Stimulated activated naive B cell treated with anti-CD40 and anti-IgM and Interleukin-4, amounts not matched to agents 10 μg/mL and 1 μg/mL and 100 μg/mL, for 72 hours (primary cell): ENCODE results near the gene ABCA4.

ENCODE experiments used
- ATAC-seq, 2 donors: fragments of 150-1000 bp; cut with Tn5 transposase; replicated peaks; 2 replicates each; pipeline ENCODE4 v1.10.0; 2021; ENCODE audit warnings: moderate library complexity in 1 of 2
- DNase-seq: peaks from one replicate; pipeline ENCODE4 v3.0.0; 2021
- H3K27ac Mint-ChIP-seq: one replicate; pipeline ENCODE4 v1.8.0; 2022; ENCODE audit warnings: mild to moderate bottlenecking, mixed read lengths
- H3K27me3 Mint-ChIP-seq, 2 donors: one replicate each; pipeline ENCODE4 v1.8.0; 2022; ENCODE audit warnings: mixed read lengths in 2 of 2
- H3K36me3 Mint-ChIP-seq, 2 donors: one replicate each; pipeline ENCODE4 v1.8.0; 2022; ENCODE audit warnings: mixed read lengths in 2 of 2, mild to moderate bottlenecking in 1 of 2
- H3K4me1 Mint-ChIP-seq, 2 donors: one replicate each; pipeline ENCODE4 v1.8.0; 2022; ENCODE audit warnings: mixed read lengths in 2 of 2, mild to moderate bottlenecking in 1 of 2
- H3K4me3 Mint-ChIP-seq, 2 donors: one replicate each; pipeline ENCODE4 v1.8.0; 2022; ENCODE audit warnings: mild to moderate bottlenecking in 2 of 2, mixed read lengths in 2 of 2, moderate library complexity in 1 of 2
- H3K9me3 Mint-ChIP-seq, 2 donors: one replicate each; pipeline ENCODE4 v1.8.0; 2022; ENCODE audit warnings: mixed read lengths in 2 of 2, mild to moderate bottlenecking in 1 of 2

ABCA4 gene

DNA sequence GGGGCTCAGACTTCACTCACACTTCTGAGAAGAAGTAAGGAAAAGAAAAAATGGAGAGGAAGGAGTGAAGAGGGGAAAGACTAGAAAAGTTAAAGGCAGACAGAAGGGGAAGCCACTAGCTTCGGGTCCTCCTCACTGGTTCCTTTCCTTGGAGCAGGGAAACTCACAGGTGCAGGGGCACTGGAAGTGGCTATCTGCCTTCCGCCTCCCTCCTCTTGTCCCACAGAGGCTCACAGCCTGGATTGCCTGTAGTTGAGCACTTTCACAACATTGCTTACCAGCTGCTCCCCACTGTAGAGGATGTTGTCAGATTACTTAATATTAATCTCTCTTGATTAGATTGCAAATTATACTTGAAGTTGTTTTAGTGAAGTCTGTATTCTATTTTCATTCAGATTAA, 21.6 kb upstream of the ABCA4 start:
- no peak overlapping the region for H3K4me3 Mint-ChIP-seq
- H3K27ac Mint-ChIP-seq = no peak overlapping the region
- no peak for DNase-seq
- ATAC-seq = no peak
- H3K36me3 Mint-ChIP-seq = no peaks in the 10 kb centered on the region
- H3K4me1 Mint-ChIP-seq = no peaks in the 10 kb centered on the region
- H3K27me3 Mint-ChIP-seq = peaks cover 5 to 9% of the 10 kb centered on the region in 2 donors
- no peaks in the 10 kb centered on the region for H3K9me3 Mint-ChIP-seq

DNA sequence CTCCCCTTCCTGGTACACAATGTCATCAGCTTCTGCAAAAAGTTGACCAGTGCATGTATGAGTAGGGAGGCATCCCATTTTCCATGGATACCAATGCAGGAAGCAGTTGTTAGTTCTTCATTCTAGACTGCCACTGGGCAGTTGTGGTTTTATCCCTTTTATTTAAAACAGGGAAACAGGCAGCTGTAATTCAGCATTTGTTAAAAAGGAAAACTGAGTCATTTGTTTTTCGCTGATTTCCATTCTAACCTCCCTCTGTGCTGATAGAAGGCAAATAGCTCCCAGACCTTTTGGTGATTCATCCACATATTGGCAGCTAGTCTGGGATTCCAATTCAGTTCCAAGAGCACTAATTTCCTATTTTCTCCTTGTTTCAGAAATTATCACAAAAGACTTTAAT, 21.1 kb upstream of the ABCA4 start:
- H3K36me3 Mint-ChIP-seq = no peaks in the 10 kb centered on the region
- no peaks in the 10 kb centered on the region for H3K4me1 Mint-ChIP-seq
- no peak overlapping the region for H3K4me3 Mint-ChIP-seq
- DNase-seq (no peak), ATAC-seq (no peak)
- H3K27me3 Mint-ChIP-seq = peaks cover 5 to 9% of the 10 kb centered on the region in 2 donors
- no peaks in the 10 kb centered on the region for H3K9me3 Mint-ChIP-seq
- H3K27ac Mint-ChIP-seq = no peak overlapping the region

DNA sequence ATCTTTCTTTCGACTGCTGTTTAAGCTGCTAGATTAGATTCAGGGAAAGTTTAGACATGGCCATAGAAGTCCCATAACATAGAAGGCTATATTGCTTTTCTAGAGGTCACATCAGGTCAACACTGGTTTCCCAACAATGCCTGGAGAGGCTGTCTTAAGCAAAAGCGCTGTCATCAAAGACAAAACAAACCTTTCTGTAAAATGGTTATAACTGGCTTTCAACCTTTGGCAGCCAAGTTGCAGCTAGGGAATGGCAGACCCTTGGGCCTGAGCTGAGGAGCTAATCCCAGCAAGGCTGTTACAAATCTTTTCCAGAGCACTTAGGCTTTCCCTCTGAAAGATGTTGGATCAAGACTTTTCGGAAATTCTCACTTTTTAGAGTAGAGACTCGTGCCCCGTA, 11.2 kb upstream of the ABCA4 start:
- Mint-ChIP-seq H3K27me3 (peaks cover 17 to 22% of the 10 kb centered on the region in 2 donors), H3K27ac (no peak overlapping the region), H3K4me3 (no peak overlapping the region), H3K9me3 (peaks cover 9 to 10% of the 10 kb centered on the region in 2 donors), H3K4me1 (no peaks in the 10 kb centered on the region), H3K36me3 (no peaks in the 10 kb centered on the region)
- no peak for ATAC-seq
- no peak for DNase-seq

DNA sequence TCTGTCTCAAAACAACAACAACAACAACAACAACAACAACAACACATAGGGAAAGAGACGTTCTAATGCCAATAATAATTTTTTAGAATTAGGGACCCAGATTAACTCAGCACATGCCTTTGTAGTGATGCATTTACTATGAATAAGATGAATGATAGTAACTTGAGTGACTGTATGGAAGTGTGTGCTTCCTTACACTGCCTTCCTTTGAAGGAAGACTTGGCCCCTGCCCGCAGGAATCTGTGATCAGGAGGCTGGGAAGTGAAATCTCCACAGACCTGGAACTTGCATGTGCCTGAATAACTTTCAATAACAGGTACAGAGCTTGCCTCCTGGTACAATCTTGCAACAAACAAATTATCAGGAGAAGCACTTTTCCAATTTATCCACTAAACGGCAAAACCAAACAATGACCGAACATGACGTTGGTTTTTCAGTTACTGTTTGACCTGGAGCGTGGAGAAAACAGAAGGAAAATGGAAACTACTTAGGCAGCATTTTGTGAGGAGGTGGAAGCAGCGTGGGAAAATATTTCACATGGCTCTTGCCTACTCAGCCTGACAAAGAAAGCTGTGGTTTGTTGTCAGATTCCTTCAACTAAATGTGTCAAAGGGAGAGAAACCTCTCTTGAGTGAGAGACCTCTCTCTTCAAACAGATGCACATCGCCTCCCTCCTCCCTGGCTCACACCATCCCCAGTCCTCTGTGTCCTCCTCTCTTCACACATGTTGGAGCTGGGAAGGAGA, 10.1 kb upstream of the ABCA4 start:
- Mint-ChIP-seq H3K36me3 (no peaks in the 10 kb centered on the region), H3K9me3 (peaks cover 9 to 10% of the 10 kb centered on the region in 2 donors), H3K4me3 (no peak overlapping the region), H3K27ac (no peak overlapping the region), H3K4me1 (no peaks in the 10 kb centered on the region), H3K27me3 (peaks cover 13 to 22% of the 10 kb centered on the region in 2 donors)
- ATAC-seq (no peak), DNase-seq (no peak)

DNA sequence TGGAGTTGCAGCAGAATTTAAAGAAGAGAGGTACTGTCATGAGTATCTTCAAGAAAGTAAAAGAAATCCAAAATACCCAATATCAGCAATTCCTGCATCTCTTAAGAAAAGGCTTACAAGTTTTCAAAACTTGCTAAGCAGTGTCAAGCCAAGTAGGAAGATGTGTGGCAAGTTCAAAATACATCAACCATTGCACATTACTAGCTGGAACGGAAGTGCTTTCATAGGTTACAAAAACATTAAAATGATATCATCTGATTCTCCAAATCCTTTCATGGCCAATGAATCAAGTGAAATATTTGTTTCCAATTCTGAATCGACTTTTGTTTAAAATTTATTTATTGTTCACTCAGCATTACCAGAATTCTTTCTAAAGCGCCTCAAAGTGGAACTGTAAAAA, 5.7 kb upstream of the ABCA4 start:
- Mint-ChIP-seq H3K27ac (no peak overlapping the region), H3K4me1 (no peaks in the 10 kb centered on the region), H3K9me3 (peaks cover 0 to 4% of the 10 kb centered on the region in 2 donors), H3K4me3 (no peak overlapping the region), H3K36me3 (no peaks in the 10 kb centered on the region), H3K27me3 (peaks cover 5 to 18% of the 10 kb centered on the region in 2 donors)
- ATAC-seq (no peak), DNase-seq (no peak)

DNA sequence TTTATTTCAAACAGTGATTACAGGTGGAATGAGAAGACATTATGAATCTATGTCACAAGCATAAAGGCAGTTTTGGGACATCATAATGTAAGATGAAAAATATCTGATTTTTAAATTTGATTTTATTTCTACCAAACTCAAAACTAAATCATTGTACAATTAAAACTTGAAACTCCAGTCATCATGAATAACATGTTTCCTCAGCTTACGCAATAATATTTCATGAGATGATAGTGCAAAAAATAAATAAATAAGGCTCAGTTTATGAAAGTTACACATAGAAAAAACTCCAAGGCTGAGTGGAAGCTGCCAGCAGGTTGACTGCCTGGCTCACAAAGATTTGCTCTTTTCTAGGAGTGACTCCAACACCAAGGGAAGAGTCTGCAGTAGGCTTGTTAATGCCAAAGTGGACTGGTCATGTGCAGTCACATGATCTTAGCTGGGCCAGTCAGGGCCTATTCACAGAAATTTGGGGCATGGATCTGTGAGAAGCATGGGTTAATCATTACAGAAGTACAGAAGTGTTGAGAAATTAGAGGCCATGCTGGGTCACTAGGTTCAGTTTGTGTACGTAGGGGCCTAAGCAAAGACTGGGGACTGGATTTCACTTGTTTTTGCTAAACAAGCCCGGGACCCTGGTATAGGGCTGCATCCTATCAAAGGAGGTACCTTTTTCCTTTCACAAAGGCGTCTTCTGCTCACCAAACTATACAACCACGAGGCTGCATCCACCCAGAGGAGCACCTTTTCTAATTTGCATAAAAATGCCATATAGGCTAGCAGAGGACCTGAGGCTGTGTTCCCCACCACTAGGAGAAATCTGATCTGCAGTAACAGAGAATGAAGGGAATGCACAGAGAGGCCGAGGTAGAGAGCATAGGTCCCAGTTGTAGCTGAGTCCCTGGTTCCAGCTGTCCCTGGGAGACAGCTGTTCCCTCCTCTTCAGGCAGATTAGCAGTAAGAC, 4.9 kb upstream of the ABCA4 start:
- H3K4me1 Mint-ChIP-seq = no peaks in the 10 kb centered on the region
- no peak for DNase-seq
- no peak overlapping the region for H3K4me3 Mint-ChIP-seq

DNA sequence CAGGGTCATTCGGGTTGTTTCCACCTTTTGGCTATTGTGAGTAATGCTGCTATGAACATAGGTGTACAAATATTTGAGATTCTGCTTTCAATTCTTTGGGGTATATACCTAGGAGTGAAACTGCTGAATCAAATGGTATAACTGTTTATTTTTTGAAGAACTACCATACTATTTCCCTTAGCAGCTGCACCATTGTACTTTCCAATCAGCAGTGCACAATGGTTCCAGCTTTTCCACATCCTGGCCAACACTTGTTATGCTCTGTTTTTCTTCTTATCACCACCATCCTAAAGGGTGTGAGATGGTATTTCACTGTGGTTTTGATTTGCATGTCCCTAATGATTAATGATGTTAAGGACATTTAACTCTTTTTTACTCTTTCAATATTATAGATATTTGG, 3.6 kb upstream of the ABCA4 start:
- peaks cover 17 to 28% of the 10 kb centered on the region in 2 donors for H3K27me3 Mint-ChIP-seq
- ATAC-seq = no peak
- H3K4me1 Mint-ChIP-seq = no peaks in the 10 kb centered on the region
- no peak overlapping the region for H3K27ac Mint-ChIP-seq
- no peak for DNase-seq
- no peak overlapping the region for H3K4me3 Mint-ChIP-seq
- no peaks in the 10 kb centered on the region for H3K9me3 Mint-ChIP-seq
- H3K36me3 Mint-ChIP-seq = no peaks in the 10 kb centered on the region

More for the DNA sequence above, 4.9 kb upstream of the ABCA4 start:
- no peak for ATAC-seq
- Mint-ChIP-seq H3K27ac (no peak overlapping the region), H3K36me3 (no peaks in the 10 kb centered on the region), H3K9me3 (peaks cover 0 to 1% of the 10 kb centered on the region in 2 donors), H3K27me3 (peaks cover 9 to 21% of the 10 kb centered on the region in 2 donors)

DNA sequence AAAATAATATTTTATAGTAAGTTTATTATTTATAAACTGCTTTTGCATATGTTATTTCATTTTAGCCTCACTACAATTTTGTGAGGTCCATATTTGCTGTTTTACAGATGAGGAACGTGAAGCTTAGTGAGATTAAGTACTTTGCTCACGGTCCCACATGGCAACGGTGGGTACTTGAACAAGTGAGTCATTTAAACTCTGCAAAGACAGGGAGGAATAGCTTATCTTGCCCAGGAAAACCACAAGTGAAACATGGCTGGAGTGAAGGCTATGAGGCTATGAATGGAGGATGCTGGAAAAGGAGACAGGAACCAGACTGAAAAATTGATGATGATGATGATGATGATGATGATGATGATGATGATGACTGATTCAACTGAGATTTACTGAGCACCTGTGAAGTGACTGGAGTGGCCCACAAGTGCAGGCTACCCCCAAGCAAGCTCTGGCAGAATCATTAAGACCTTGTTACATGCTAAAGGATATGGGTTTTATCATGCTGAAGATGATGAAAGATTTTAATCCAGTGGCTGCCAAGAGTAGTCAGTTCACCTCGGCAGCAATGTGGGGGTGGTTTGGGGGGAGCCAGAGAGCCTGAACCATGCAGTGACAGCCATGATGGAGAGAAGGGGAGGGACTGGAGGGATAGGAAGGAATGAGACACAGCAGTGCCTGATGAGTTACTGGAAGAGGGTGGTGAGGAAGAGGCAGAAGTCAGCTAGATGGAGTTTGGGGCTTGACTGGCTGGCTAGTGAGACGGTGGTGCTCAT, 1.4 kb upstream of the ABCA4 start:
- no peak for ATAC-seq
- no peak for DNase-seq
- H3K27ac Mint-ChIP-seq = no peak overlapping the region

DNA sequence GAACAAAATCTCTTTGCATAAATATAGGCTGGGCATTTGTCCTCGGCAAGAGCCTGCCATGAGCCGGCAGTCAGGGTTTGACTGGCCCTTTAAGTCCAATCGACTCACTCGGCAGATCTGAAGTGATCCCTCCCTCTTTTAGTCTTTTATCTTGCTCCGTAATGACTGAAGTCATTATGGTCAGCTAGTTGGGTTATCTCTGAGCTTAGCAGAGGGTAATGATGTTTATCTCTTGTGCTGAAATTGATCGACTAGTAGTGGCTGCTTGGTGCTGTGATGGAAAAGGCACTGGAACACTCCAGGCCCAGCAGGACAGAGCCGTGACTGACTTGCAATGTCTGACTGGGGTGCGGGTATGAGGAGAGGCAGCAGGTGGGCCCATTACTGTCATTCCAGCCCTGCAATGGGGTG, 468 bp upstream of the ABCA4 start:
- Mint-ChIP-seq H3K9me3 (no peaks in the 10 kb centered on the region), H3K36me3 (no peaks in the 10 kb centered on the region), H3K27ac (no peak overlapping the region), H3K4me3 (no peak overlapping the region), H3K27me3 (peaks cover 31 to 34% of the 10 kb centered on the region in 2 donors), H3K4me1 (no peaks in the 10 kb centered on the region)
- DNase-seq (no peak), ATAC-seq (no peak)

More for the DNA sequence above, 1.4 kb upstream of the ABCA4 start:
- Mint-ChIP-seq H3K27me3 (peaks cover 31 to 34% of the 10 kb centered on the region in 2 donors), H3K4me1 (no peaks in the 10 kb centered on the region), H3K36me3 (no peaks in the 10 kb centered on the region), H3K9me3 (no peaks in the 10 kb centered on the region), H3K4me3 (no peak overlapping the region)

DNA sequence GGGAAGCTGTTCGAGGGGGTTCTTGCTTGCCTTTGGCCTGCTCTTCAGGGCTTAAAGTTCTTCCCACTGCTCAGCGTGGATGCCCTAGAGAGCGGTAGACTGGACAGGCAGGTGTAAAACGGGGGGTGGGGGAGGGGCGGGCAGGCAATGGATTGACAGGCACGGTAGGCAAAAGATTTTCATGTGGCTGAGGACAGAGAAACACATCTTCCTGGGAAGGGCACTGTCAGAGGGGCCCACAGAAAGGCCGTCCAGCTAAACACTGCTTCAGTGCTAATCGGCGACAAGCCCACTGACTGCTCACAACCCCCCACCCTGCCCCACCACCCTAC, 412 bp downstream of the ABCA4 start:
- no peaks in the 10 kb centered on the region for H3K4me1 Mint-ChIP-seq
- ATAC-seq (no peak), DNase-seq (no peak)
- peaks cover 33 to 35% of the 10 kb centered on the region in 2 donors for H3K27me3 Mint-ChIP-seq
- no peaks in the 10 kb centered on the region for H3K36me3 Mint-ChIP-seq
- no peak overlapping the region for H3K27ac Mint-ChIP-seq
- no peaks in the 10 kb centered on the region for H3K9me3 Mint-ChIP-seq
- no peak overlapping the region for H3K4me3 Mint-ChIP-seq

DNA sequence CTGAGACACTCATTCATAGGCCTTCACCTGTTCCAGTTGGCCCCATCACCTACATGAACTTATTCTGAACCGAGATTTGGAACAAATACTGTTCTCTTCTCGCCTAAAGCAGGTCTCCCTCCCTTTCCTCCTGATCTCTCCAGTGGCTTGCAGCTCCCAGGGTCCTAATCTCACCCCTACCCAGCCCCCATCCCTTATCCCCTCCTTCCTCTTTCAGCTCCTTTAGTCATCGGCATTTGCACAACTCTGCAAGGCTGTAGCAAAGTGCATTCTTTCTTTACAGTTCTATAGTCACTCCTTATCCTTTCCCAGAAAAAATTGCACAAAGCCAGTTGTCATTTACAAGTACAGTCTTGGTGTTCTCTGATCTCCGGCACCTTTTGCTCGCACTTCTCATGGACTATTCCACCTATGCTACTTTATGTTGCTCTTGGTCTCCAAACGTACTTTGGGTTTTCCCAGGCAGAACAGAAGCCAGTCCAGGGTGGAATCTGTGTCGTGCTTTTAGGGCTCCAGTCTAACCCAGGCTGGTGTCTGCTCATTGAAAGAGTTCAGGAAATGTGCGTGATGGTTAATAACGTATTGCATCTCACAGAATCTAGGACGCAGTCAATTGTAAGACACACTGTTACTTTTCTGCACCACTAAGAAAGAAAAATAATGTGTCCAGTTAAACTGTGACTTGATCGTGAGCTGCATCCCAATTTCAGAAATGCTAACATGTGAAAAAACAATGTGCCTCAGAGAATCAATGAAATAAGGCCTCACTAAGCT, 965 bp downstream of the ABCA4 start:
- no peaks in the 10 kb centered on the region for H3K36me3 Mint-ChIP-seq
- no peak overlapping the region for H3K4me3 Mint-ChIP-seq
- H3K4me1 Mint-ChIP-seq = no peaks in the 10 kb centered on the region
- no peak for ATAC-seq
- DNase-seq = no peak
- H3K9me3 Mint-ChIP-seq = no peaks in the 10 kb centered on the region
- peaks cover 37 to 40% of the 10 kb centered on the region in 2 donors for H3K27me3 Mint-ChIP-seq
- no peak overlapping the region for H3K27ac Mint-ChIP-seq

DNA sequence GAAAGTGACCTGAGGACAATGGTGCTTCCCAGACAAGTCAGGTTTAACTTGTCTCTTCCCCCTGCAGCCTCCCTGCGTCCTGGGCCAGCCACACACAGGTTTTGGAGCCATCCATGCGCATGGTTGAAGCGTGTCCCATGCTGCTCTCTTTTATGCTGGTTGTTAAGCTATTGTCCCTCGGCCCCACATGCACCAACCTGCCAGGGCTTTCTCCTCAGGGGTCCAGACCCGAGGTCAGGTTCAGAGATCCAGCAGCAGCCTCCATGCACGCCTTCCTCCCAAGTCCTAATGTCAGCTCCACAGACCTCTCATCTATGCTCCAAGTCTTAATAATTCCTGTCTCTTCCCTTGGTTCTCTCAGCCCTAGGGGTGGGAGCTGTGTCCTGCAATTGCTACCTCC, 1.6 kb downstream of the ABCA4 start:
- no peaks in the 10 kb centered on the region for H3K4me1 Mint-ChIP-seq
- peaks cover 37 to 44% of the 10 kb centered on the region in 2 donors for H3K27me3 Mint-ChIP-seq
- no peaks in the 10 kb centered on the region for H3K9me3 Mint-ChIP-seq
- no peaks in the 10 kb centered on the region for H3K36me3 Mint-ChIP-seq
- H3K27ac Mint-ChIP-seq = no peak overlapping the region
- ATAC-seq (no peak), DNase-seq (no peak)
- no peak overlapping the region for H3K4me3 Mint-ChIP-seq

DNA sequence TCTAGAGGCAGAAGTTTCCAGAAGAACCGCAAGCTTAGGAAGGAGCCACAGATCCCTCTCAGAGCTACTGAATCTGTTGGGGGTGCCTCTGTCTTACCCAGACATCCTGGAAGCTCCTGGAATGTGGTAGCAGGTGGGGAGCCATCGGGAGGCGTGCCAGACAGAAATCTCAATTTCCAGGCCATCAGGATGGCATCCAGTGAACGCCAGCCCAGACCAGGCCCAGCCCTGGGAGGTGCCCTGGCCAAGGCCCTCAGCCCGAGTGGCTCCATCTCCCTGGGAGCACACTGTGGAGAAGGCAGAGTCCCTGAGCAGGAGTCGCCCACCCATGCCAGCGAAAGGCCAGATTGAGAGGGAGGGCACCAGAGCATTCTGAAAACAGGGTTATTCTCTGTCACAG, 2.5 kb downstream of the ABCA4 start:
- DNase-seq (no peak), ATAC-seq (no peak)
- Mint-ChIP-seq H3K4me1 (no peaks in the 10 kb centered on the region), H3K9me3 (no peaks in the 10 kb centered on the region), H3K4me3 (no peak overlapping the region), H3K36me3 (no peaks in the 10 kb centered on the region), H3K27ac (no peak overlapping the region), H3K27me3 (peaks cover 42 to 44% of the 10 kb centered on the region in 2 donors)

DNA sequence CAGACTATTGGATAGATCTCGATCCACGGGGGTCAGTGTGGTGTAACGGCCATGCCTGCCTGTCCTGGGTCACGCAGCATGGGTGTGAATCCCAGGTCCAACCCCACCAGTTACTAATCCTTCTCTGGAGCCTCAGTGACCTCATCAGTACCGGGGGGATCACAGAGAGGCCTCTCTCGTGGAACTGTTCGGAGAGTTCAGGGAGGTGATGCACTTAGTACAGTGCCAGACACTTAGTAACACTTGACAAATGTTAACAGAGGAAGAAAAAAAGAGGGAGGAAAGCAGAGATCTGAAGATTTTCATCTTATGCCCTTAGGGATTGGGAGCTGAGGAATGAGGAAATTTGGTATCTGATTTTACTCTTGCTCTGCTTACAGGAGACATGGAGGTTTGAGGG, 2.9 kb downstream of the ABCA4 start:
- H3K9me3 Mint-ChIP-seq = no peaks in the 10 kb centered on the region
- ATAC-seq = no peak

More for the DNA sequence above, 2.9 kb downstream of the ABCA4 start:
- peaks cover 43 to 44% of the 10 kb centered on the region in 2 donors for H3K27me3 Mint-ChIP-seq
- H3K27ac Mint-ChIP-seq = no peak overlapping the region
- no peaks in the 10 kb centered on the region for H3K4me1 Mint-ChIP-seq
- H3K36me3 Mint-ChIP-seq = no peaks in the 10 kb centered on the region
- no peak for DNase-seq
- H3K4me3 Mint-ChIP-seq = no peak overlapping the region
